Heart left ventricle (tissue), 16 donors: ENCODE measurements around the gene GABBR2. TPM values are rescaled to one million over a fixed set of nuclear protein-coding genes. Genes with fewer than 3 reads are reported as not detected.

Experiments used
- ATAC-seq, 4 donors: fragments of 200-7000 bp; cut with Tn5 transposase; one replicate each; pipeline ENCODE4 v1.9.1; 2020 to 2022; ENCODE audit warnings: moderate library complexity in 4 of 4, mild to moderate bottlenecking in 3 of 4, moderate number of reproducible peaks in 1 of 4
- DNase-seq, 5 donors: peaks; one replicate each; pipeline ENCODE4 v3.0.0-alpha.2; 2020
- H3K27ac ChIP-seq, 12 donors: fragments of 200-600 bp; sonication (generic) in 4 of 12; one replicate each; pipeline versions ENCODE4 v1.5.0 to v1.8.0; 2016 to 2022; ENCODE audit warnings: mild to moderate bottlenecking in 2 of 12
- H3K27me3 ChIP-seq, 9 donors: fragments of 200-600 bp; sonication (generic) in 2 of 9; one replicate each; pipeline versions ENCODE4 v1.5.1 to v1.8.0; 2016 to 2022; ENCODE audit warnings: mild to moderate bottlenecking in 3 of 9
- H3K36me3 ChIP-seq, 9 donors: fragments of 200-600 bp; sonication (generic) in 2 of 9; one replicate each; pipeline versions ENCODE4 v1.5.0 to v1.8.0; 2018 to 2022; ENCODE audit warnings: mild to moderate bottlenecking in 2 of 9
- H3K4me1 ChIP-seq, 12 donors: fragments of 200-600 bp; sonication (generic) in 4 of 12; one replicate each; pipeline versions ENCODE4 v1.5.0 to v1.8.0; 2016 to 2022; ENCODE audit warnings: mild to moderate bottlenecking in 3 of 12
- H3K4me3 ChIP-seq, 12 donors: fragments of 200-600 bp; sonication (generic) in 4 of 12; one replicate each; pipeline versions ENCODE4 v1.5.0 to v1.8.0; 2017 to 2022; ENCODE audit warnings: mild to moderate bottlenecking in 9 of 12, moderate library complexity in 4 of 12
- H3K9me3 ChIP-seq, 12 donors: fragments of 200-600 bp; sonication (generic) in 4 of 12; one replicate each; pipeline versions ENCODE4 v1.5.0 to v1.8.0; 2016 to 2022; ENCODE audit warnings: mild to moderate bottlenecking in 1 of 12
- CTCF ChIP-seq, 12 donors: fragments of 200-600 bp; sonication (generic) in 4 of 12; IDR thresholded peaks; one replicate each; pipeline versions ENCODE4 v1.5.0 to v1.8.0; 2018 to 2022; ENCODE audit warnings: antibody characterized with exemption in 12 of 12, mild to moderate bottlenecking in 5 of 12
- POLR2A ChIP-seq, 2 donors: fragments of 450-650 bp; IDR thresholded peaks; one replicate each; pipeline ENCODE4 v1.6.1; 2017; ENCODE audit warnings: antibody characterized with exemption in 2 of 2, mild to moderate bottlenecking in 2 of 2, moderate library complexity in 2 of 2
- WGBS, 4 donors: extraction: QIAGEN DNeasy Blood & Tissue Kit in 2 of 4; methylation state at CpG; one replicate each; pipeline versions ENCODE4 v1.1.5 to v1.1.7; 2013 to 2018; 5-methylcytosine and 5-hydroxymethylcytosine counted together
- intact Hi-C, 10 donors: fragments of 100-400 bp; cut with DNase I; formaldehyde crosslinking; loops; one replicate each; pipeline versions ENCODE4 v1.11.1 to v1.14.2; 2022
- polyA plus RNA-seq, 2 donors: library from polyadenylated mRNA; stranded (reverse); fragments of 200-250 nt; gene quantifications; one replicate each; pipeline ENCODE4 v1.2.3, GENCODE V29; 2013
- total RNA-seq, 9 donors: library from RNA; depleted of rRNA in 2 of 9; stranded (reverse); fragments of >200 nt in 2 of 9; fragmentation: NEBNext Ultra II Directional in 3 of 9; extraction: Animal tissue kit (Norgen Biotek cat#: 25700) in 3 of 9; gene quantifications; one replicate each; pipeline versions ENCODE4 v1.1.0 to v1.2.4, GENCODE V29; 2016 to 2023
- donor health status: ischemic (EF 13 %, LVEDD 7.1; RV severe dilation, severe dysfunction).
- donor health status: healthy with polysubstance abuse.
- donor health status: DM: no; HTN: yes; CAD: no.
- donor health status: DM: no; HTN: no; CAD: no.
- donor health status: ischemic (EF 25% LVEDD 6.9; RV normal size, moderate dysfunction).
- donor health status: ischemic (EF 25% LVEDD 5.7; RV mildly dilated, moderate dysfunction).
- donor health status: healthy.
- donor health status: DM: yes; HTN: yes; CAD: no.
- donor health status: ischemic (EF 35%, LVEDD 5.7; RV mildly dilated, moderate dysfunction).
- donor health status: nonischemic (EF 11% LVEDD 7.7; RV severe dilation, severe dysfunction).
- donor health status: DM: yes; HTN: yes; CAD: no.
- donor health status: PGD.
- donor health status: ischemic (EF 29% LVEDD 5.4; RV normal size, mild dysfunction).
- donor health status: nonischemic (EF 23%, LVEDD 6.1; RV moderate dilation, normal function).

The GABBR2 gene
- total and polyA plus RNA-seq, 11 donors, result 0.11 to 3.4 (median 0.58) TPM

- Histone ChIP-seq H3K4me3 (no peak overlapping the region), H3K4me1 (peaks cover 0 to 11% (median 0%) of the 10 kb centered on the region in 12 donors), H3K9me3 (no peaks in the 10 kb centered on the region), H3K36me3 (no peaks in the 10 kb centered on the region), H3K27me3 (peaks cover 0 to 7% (median 0%) of the 10 kb centered on the region in 9 donors), H3K27ac (no peak overlapping the region)
- no peak for DNase-seq
- no peak for ATAC-seq
- TF ChIP-seq CTCF (IDR thresholded peaks at IDR 0.05) (no peak), POLR2A (IDR thresholded peaks at IDR 0.05) (no peak)
- intact Hi-C loops, result no loop called here
- 30 to 77% (median 70%) methylated on average over 2 to 3 of the region's 3 CpGs for WGBS, 4 donors
Observed at GRCh38 chr9:98571643-98572042, 137.1 kb downstream of the GABBR2 start.

GRCh38 chr9:98570663-98571440 is 137.9 kb downstream of the GABBR2 start:
- Histone ChIP-seq H3K4me1 (peaks cover 0 to 7% (median 0%) of the 10 kb centered on the region in 12 donors), H3K4me3 (no peak overlapping the region), H3K9me3 (no peaks in the 10 kb centered on the region), H3K36me3 (no peaks in the 10 kb centered on the region), H3K27me3 (peaks cover 0 to 7% (median 0%) of the 10 kb centered on the region in 9 donors), H3K27ac (no peak overlapping the region)
- 67 to 73% (median 69%) methylated on average over 9 to 12 of the region's 12 CpGs for WGBS, 4 donors
- no peak for TF ChIP-seq POLR2A (IDR thresholded peaks at IDR 0.05)
- no peak for TF ChIP-seq CTCF (IDR thresholded peaks at IDR 0.05)
- intact Hi-C loops, result no loop called here
- DNase-seq, result no peak
- ATAC-seq, result peak in 2 of 4 donors; percentile 26 to 27

- Histone ChIP-seq H3K27me3 (peaks cover 0 to 6% (median 0%) of the 10 kb centered on the region in 9 donors), H3K4me1 (no peaks in the 10 kb centered on the region), H3K4me3 (no peak overlapping the region), H3K9me3 (no peaks in the 10 kb centered on the region), H3K36me3 (no peaks in the 10 kb centered on the region), H3K27ac (no peak overlapping the region)
- intact Hi-C loops, result no loop called here
- WGBS, 4 donors, result 76 to 83% (median 78%) methylated on average over 9 of the region's 9 CpGs
- no peak for DNase-seq
- TF ChIP-seq CTCF (IDR thresholded peaks at IDR 0.05), result no peak
- TF ChIP-seq POLR2A (IDR thresholded peaks at IDR 0.05), result no peak
- ATAC-seq, result no peak
Observed at GRCh38 chr9:98570055-98570454, 138.7 kb downstream of the GABBR2 start.

GRCh38 chr9:98569491-98569890 is 139.2 kb downstream of the GABBR2 start:
- Histone ChIP-seq H3K27ac (no peak overlapping the region), H3K4me3 (no peak overlapping the region), H3K27me3 (peaks cover 0 to 2% (median 0%) of the 10 kb centered on the region in 9 donors), H3K36me3 (no peaks in the 10 kb centered on the region), H3K4me1 (no peaks in the 10 kb centered on the region), H3K9me3 (no peaks in the 10 kb centered on the region)
- no peak for TF ChIP-seq POLR2A (IDR thresholded peaks at IDR 0.05)
- intact Hi-C loops, result no loop called here
- DNase-seq (no peak), ATAC-seq (no peak)
- 81 to 90% (median 88%) methylated on average over 4 of the region's 4 CpGs for WGBS, 4 donors
